ENCODE measurements around the gene UNCX.

Gene UNCX

GRCh38 chr7:1240517-1241257 is 8.0 kb downstream of the UNCX start:
- H3K36me3 Mint-ChIP-seq (ENCODE audit: low read depth) = peaks cover 2% of the 10 kb centered on the region
- no peaks in the 10 kb centered on the region for H3K9me3 Mint-ChIP-seq
- H3K27me3 Mint-ChIP-seq (ENCODE audit: low read depth) = peaks cover 66% of the 10 kb centered on the region
- peak overlapping the region; percentile 58 for H3K27ac Mint-ChIP-seq
- peaks cover 3% of the 10 kb centered on the region for H3K4me1 Mint-ChIP-seq (ENCODE audit: low read depth)
- DNase-seq (ENCODE audit: low spot score) = no peak
- no peak overlapping the region for H3K4me3 Mint-ChIP-seq

GRCh38 chr7:1241258-1241602 is 8.6 kb downstream of the UNCX start:
- Mint-ChIP-seq H3K4me3 (no peak overlapping the region), H3K36me3 (ENCODE audit: low read depth) (peaks cover 2% of the 10 kb centered on the region), H3K27ac (no peak overlapping the region), H3K9me3 (no peaks in the 10 kb centered on the region), H3K27me3 (ENCODE audit: low read depth) (peaks cover 71% of the 10 kb centered on the region), H3K4me1 (ENCODE audit: low read depth) (peaks cover 2% of the 10 kb centered on the region)
- DNase-seq (ENCODE audit: low spot score) = no peak

- Mint-ChIP-seq H3K4me1 (ENCODE audit: low read depth) (peaks cover 2% of the 10 kb centered on the region), H3K36me3 (ENCODE audit: low read depth) (peaks cover 2% of the 10 kb centered on the region), H3K9me3 (no peaks in the 10 kb centered on the region), H3K4me3 (no peak overlapping the region), H3K27me3 (ENCODE audit: low read depth) (peaks cover 74% of the 10 kb centered on the region), H3K27ac (no peak overlapping the region)
- DNase-seq (ENCODE audit: low spot score) = no peak
Observed at GRCh38 chr7:1241603-1242255, 9.1 kb downstream of the UNCX start.

- Mint-ChIP-seq H3K4me3 (no peak overlapping the region), H3K4me1 (ENCODE audit: low read depth) (no peaks in the 10 kb centered on the region), H3K9me3 (no peaks in the 10 kb centered on the region), H3K36me3 (ENCODE audit: low read depth) (peaks cover 2% of the 10 kb centered on the region), H3K27me3 (ENCODE audit: low read depth) (peaks cover 73% of the 10 kb centered on the region), H3K27ac (no peak overlapping the region)
- no peak for DNase-seq (ENCODE audit: low spot score)
Observed at GRCh38 chr7:1242256-1242605, 9.6 kb downstream of the UNCX start.

GRCh38 chr7:1242606-1243289 is 10.1 kb downstream of the UNCX start:
- H3K27ac Mint-ChIP-seq = peak overlapping the region; percentile 49
- no peak overlapping the region for H3K4me3 Mint-ChIP-seq
- no peak for DNase-seq (ENCODE audit: low spot score)
- no peaks in the 10 kb centered on the region for H3K9me3 Mint-ChIP-seq
- H3K4me1 Mint-ChIP-seq (ENCODE audit: low read depth) = no peaks in the 10 kb centered on the region
- H3K36me3 Mint-ChIP-seq (ENCODE audit: low read depth) = no peaks in the 10 kb centered on the region
- H3K27me3 Mint-ChIP-seq (ENCODE audit: low read depth) = peaks cover 69% of the 10 kb centered on the region

GRCh38 chr7:1243290-1243963 is 10.8 kb downstream of the UNCX start:
- no peak for DNase-seq (ENCODE audit: low spot score)
- no peaks in the 10 kb centered on the region for H3K4me1 Mint-ChIP-seq (ENCODE audit: low read depth)
- no peaks in the 10 kb centered on the region for H3K9me3 Mint-ChIP-seq
- H3K4me3 Mint-ChIP-seq = no peak overlapping the region
- H3K27me3 Mint-ChIP-seq (ENCODE audit: low read depth) = peaks cover 70% of the 10 kb centered on the region
- H3K36me3 Mint-ChIP-seq (ENCODE audit: low read depth) = no peaks in the 10 kb centered on the region
- H3K27ac Mint-ChIP-seq = peak overlapping the region; percentile 49

- DNase-seq (ENCODE audit: low spot score) = no peak
- Mint-ChIP-seq H3K9me3 (no peaks in the 10 kb centered on the region), H3K4me3 (no peak overlapping the region), H3K36me3 (ENCODE audit: low read depth) (no peaks in the 10 kb centered on the region), H3K27me3 (ENCODE audit: low read depth) (peaks cover 70% of the 10 kb centered on the region), H3K27ac (no peak overlapping the region), H3K4me1 (ENCODE audit: low read depth) (no peaks in the 10 kb centered on the region)
Observed at GRCh38 chr7:1243964-1244416, 11.3 kb downstream of the UNCX start.

GRCh38 chr7:1244700-1245523 is 12.2 kb downstream of the UNCX start:
- peaks cover 66% of the 10 kb centered on the region for H3K27me3 Mint-ChIP-seq (ENCODE audit: low read depth)
- H3K4me3 Mint-ChIP-seq = no peak overlapping the region
- no peaks in the 10 kb centered on the region for H3K9me3 Mint-ChIP-seq
- H3K27ac Mint-ChIP-seq = no peak overlapping the region
- no peaks in the 10 kb centered on the region for H3K36me3 Mint-ChIP-seq (ENCODE audit: low read depth)
- DNase-seq (ENCODE audit: low spot score) = no peak
- H3K4me1 Mint-ChIP-seq (ENCODE audit: low read depth) = no peaks in the 10 kb centered on the region

- Mint-ChIP-seq H3K36me3 (ENCODE audit: low read depth) (no peaks in the 10 kb centered on the region), H3K9me3 (no peaks in the 10 kb centered on the region), H3K27ac (no peak overlapping the region), H3K4me1 (ENCODE audit: low read depth) (no peaks in the 10 kb centered on the region), H3K27me3 (ENCODE audit: low read depth) (peaks cover 66% of the 10 kb centered on the region), H3K4me3 (no peak overlapping the region)
- DNase-seq (ENCODE audit: low spot score) = no peak
Observed at GRCh38 chr7:1245524-1246050, 12.9 kb downstream of the UNCX start.

GRCh38 chr7:1246160-1246870 is 13.6 kb downstream of the UNCX start:
- H3K27ac Mint-ChIP-seq = peak overlapping the region; percentile 63
- no peak for DNase-seq (ENCODE audit: low spot score)
- H3K27me3 Mint-ChIP-seq (ENCODE audit: low read depth) = peaks cover 67% of the 10 kb centered on the region
- H3K9me3 Mint-ChIP-seq = no peaks in the 10 kb centered on the region
- no peaks in the 10 kb centered on the region for H3K4me1 Mint-ChIP-seq (ENCODE audit: low read depth)
- no peak overlapping the region for H3K4me3 Mint-ChIP-seq
- H3K36me3 Mint-ChIP-seq (ENCODE audit: low read depth) = no peaks in the 10 kb centered on the region

GRCh38 chr7:1246871-1247526 is 14.3 kb downstream of the UNCX start:
- H3K9me3 Mint-ChIP-seq = no peaks in the 10 kb centered on the region
- H3K27me3 Mint-ChIP-seq (ENCODE audit: low read depth) = peaks cover 63% of the 10 kb centered on the region
- no peak overlapping the region for H3K27ac Mint-ChIP-seq

GRCh38 chr7:1247527-1248041 is 14.9 kb downstream of the UNCX start:
- Mint-ChIP-seq H3K27ac (no peak overlapping the region), H3K4me1 (ENCODE audit: low read depth) (no peaks in the 10 kb centered on the region), H3K27me3 (ENCODE audit: low read depth) (peaks cover 63% of the 10 kb centered on the region), H3K9me3 (no peaks in the 10 kb centered on the region), H3K4me3 (no peak overlapping the region), H3K36me3 (ENCODE audit: low read depth) (no peaks in the 10 kb centered on the region)
- DNase-seq (ENCODE audit: low spot score) = no peak

More at GRCh38 chr7:1246871-1247526, 14.3 kb downstream of the UNCX start:
- Mint-ChIP-seq H3K4me3 (no peak overlapping the region), H3K4me1 (ENCODE audit: low read depth) (no peaks in the 10 kb centered on the region), H3K36me3 (ENCODE audit: low read depth) (no peaks in the 10 kb centered on the region)
- no peak for DNase-seq (ENCODE audit: low spot score)

Data from T-helper 2 cell treated with Interferon-gamma antibody and Interleukin-4, amounts not matched to agents 5 μg/mL and 100 μg/mL, for 36 hours (primary cell).